CMK (cell line): Measurements from ENCODE around the gene NPY.
"Not testable (repeated sequence)": the region's sequence is repeated elsewhere in the genome, so short reads cannot be mapped to it uniquely, and the experiment has no call there.

Experiments
- DNase-seq: peaks from one replicate; pipeline ENCODE4 v3.0.0-alpha.2; 2010; ENCODE audit warnings: low read depth

The NPY gene

GRCh38 chr7:24283897-24284698 lies at the start of gene NPY:
Gene NPY (plus strand): TSS chr7:24284190. CDS start chr7:24285241, 1,051 bp downstream.
- DNase-seq: no peak

GRCh38 chr7:24239260-24239659 lies 44.7 kb upstream of the NPY start:
- no peak for DNase-seq

- DNase-seq: no peak
Observed at GRCh38 chr7:24241206-24241605, 42.8 kb upstream of the NPY start.

DNA sequence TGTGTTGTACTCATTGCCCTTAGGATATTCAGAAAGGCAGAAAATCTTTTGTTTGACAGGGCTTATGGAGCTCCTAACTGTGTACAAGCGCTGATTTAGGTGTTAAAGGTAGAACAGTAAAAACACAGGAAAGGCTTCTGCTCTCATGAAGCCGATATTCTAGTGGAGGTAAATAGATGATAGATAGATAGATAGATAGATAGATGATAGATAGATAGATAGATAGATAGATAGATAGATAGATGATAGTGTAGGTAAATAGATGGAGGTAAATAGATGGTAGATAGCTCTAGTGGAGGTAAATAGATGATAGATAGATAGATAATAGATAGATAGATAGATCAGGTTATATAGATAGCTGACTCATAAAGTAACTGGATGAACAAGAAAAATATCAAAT lies 39.4 kb upstream of the NPY start:
- DNase-seq: no peak

GRCh38 chr7:24245362-24245761 lies 38.6 kb upstream of the NPY start:
- no peak for DNase-seq

DNA sequence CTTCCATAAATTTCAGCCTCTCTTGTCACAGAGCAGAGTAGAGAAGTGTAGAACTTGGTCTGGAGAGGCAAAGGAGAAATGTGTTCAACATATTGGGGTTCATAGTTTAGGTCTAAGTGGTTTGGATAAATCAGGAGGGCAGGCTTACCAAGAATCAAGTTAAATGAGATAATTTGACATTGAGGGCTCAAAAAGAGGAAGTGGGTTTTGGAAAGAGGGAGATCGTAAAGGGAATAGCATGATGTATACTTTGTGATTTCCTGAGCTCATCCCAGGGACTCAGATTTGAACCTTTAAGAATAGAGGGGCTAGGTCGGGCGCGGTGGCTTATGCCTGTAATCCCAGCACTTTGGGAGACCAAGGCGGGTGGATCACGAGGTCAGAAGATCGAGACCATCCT lies 34.7 kb upstream of the NPY start:
- DNase-seq: no peak

DNA sequence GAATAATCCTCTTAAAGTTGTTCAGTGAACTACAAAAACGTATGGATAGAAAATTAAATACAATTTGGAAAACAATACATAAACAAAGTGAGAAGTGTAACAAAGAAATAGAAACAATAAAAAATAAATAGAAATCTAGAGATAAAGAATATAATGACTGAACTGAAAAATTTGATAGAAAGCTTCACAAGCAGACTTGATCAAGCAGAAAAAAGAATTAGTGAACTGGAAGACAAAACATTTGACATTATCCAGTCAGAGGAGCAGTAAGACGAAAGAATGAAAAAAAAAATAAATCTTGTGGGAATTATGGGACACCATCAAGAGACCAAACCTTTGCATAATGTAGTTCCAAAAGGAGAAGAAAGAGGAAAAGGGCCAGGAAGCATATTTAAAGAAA lies 32.4 kb upstream of the NPY start:
- DNase-seq: no peak

- no peak for DNase-seq
Observed at GRCh38 chr7:24255139-24255538, 28.9 kb upstream of the NPY start.

- not testable (repeated sequence) for DNase-seq
Observed at GRCh38 chr7:24258324-24258723, 25.7 kb upstream of the NPY start.

- no peak for DNase-seq
Observed at GRCh38 chr7:24271938-24272337, 12.1 kb upstream of the NPY start.

GRCh38 chr7:24279512-24279911 lies 4.5 kb upstream of the NPY start:
- no peak for DNase-seq

- no peak for DNase-seq
Observed at GRCh38 chr7:24283554-24283896, 465 bp upstream of the NPY start.

DNA sequence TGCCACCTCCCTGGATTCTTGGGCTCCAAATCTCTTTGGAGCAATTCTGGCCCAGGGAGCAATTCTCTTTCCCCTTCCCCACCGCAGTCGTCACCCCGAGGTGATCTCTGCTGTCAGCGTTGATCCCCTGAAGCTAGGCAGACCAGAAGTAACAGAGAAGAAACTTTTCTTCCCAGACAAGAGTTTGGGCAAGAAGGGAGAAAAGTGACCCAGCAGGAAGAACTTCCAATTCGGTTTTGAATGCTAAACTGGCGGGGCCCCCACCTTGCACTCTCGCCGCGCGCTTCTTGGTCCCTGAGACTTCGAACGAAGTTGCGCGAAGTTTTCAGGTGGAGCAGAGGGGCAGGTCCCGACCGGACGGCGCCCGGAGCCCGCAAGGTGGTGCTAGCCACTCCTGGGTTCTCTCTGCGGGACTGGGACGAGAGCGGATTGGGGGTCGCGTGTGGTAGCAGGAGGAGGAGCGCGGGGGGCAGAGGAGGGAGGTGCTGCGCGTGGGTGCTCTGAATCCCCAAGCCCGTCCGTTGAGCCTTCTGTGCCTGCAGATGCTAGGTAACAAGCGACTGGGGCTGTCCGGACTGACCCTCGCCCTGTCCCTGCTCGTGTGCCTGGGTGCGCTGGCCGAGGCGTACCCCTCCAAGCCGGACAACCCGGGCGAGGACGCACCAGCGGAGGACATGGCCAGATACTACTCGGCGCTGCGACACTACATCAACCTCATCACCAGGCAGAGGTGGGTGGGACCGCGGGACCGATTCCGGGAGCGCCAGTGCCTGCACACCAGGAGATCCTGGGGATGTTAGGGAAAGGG lies 913 bp downstream of the NPY start:
- DNase-seq: no peak

GRCh38 chr7:24290004-24290641 lies 6.1 kb downstream of the NPY start:
- no peak for DNase-seq

DNA sequence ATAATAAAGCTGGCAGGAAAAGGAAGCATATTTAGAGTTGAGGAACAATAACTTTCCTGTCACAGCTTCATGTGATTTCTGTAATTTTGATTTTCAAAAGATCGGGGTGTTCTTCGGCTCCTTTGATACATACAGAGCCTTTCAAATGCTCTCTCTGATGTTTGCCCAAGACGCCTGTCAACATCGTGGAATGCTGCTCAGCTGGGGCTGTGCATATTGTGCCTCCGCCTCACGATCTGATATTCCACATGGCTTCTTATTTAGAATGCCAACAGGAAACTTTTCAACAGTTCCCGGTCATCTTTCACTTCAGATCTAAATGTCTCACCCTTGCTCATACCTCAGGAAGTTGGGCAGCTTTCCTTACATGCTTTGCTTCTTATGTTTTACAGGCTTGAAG lies 7.3 kb downstream of the NPY start:
- DNase-seq: no peak

GRCh38 chr7:24297362-24297761 lies 13.4 kb downstream of the NPY start:
- DNase-seq: no peak

- DNase-seq: no peak
Observed at GRCh38 chr7:24298696-24299095, 14.7 kb downstream of the NPY start.

GRCh38 chr7:24299192-24299591 lies 15.2 kb downstream of the NPY start:
- no peak for DNase-seq

GRCh38 chr7:24301703-24302102 lies 17.7 kb downstream of the NPY start:
- no peak for DNase-seq

DNA sequence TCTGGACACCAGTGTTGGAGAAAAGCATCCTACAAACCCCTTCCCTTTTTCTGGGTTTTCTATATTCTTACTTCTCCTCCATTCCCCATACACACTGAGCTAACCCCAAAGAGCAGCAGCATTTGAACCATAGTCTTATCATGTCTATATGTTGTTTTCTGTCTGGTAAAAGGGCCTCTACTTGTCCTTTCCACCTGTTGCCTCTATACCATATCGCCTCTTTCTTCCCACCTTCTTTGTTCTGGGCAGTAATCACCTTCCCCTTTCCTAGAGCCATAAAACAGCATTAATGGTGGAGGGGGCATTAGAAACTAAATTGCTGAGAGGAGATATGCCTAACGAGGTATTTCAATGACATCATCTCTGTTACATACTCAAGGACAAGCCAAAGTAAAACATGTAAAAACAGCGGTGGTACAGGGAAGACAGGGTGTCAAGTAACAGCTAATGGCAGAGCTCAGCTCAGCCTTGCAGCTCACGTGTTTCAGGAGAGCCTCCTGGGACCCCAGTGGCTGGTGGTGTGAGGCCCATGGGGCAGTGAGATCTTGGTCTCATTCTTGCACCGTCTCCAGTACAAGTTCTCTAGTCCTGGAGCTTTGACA lies 20.6 kb downstream of the NPY start:
- no peak for DNase-seq

DNA sequence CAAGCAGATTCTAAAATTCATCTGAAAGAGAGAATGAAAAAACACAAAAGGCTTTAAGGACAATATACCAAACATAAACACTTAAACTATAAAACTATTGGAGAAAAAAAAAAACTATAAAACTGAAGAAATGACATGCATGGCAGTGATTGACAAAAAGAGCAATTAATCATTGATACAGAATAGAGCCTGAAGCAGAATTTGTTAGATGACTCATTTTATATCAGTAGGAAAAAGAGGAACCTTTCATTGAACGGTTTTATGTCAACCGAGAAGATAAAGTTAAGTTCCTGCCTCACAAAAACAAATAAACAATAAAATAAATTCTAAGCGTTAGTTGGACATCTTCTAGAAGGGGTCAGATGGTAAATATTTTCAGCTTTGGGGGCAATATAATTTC lies 23.3 kb downstream of the NPY start:
- no peak for DNase-seq

DNA sequence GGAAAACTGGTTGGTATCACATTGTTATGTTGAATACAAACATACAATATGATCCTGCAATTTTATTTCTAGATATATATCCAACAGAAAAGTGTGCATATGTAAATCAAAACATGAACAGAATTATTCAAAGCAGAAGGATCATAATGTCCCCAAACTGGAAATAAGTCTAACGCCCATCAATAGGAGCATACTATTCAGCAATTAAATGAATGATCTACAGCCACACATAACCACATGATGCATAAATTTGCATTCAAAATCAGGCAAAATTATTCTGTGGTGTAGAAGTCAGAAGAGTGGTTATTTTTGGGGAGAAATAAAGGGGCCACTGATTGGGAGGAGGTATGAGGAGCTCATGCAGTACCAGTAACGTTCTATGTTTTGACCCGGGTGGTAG lies 28.6 kb downstream of the NPY start:
- no peak for DNase-seq

DNA sequence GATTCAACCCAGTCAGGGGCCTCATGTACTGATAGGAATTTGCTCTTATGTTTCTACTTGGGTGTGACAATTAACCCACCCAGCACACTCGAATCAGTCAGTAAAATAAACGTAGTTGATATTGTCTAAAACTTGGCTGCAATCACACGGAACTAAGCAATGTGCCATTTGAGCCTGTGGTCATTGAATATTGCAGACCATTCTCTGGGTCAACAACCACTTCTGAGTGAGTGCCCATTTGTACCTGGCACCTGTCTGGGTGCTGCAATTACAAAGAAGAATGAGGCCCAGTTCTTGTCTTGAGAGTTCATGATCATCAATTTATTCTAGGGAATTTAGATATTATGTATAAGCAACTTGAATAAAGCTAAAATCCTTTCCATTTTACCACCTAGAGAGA lies 29.8 kb downstream of the NPY start:
- no peak for DNase-seq
